ENCODE data around the gene CCDC180.

CCDC180 gene

GRCh38 chr9:97310896-97311295 is 3.4 kb downstream of the CCDC180 start:
- TF ChIP-seq FOXP2 (optimal IDR thresholded peaks at IDR 0.05; ENCODE audit: borderline replicate concordance, extremely low read depth, extremely low read length, insufficient read depth) (no peak), REST (IDR thresholded peaks at IDR 0.05; ENCODE audit: insufficient read depth in 1 of 2, low read depth in 2 of 2, low read length in 2 of 2) (no peak), SIN3A (IDR thresholded peaks at IDR 0.05; ENCODE audit: borderline replicate concordance, insufficient read depth, low read length) (no peak), TAF1 (IDR thresholded peaks at IDR 0.05; ENCODE audit: borderline replicate concordance, insufficient read depth, low read length) (no peak), POLR2AphosphoS5 (IDR thresholded peaks at IDR 0.05; ENCODE audit: low read depth, low read length) (no peak)

GRCh38 chr9:97311798-97312500 is 4.5 kb downstream of the CCDC180 start:
- no peak for TF ChIP-seq FOXP2 (optimal IDR thresholded peaks at IDR 0.05; ENCODE audit: borderline replicate concordance, extremely low read depth, extremely low read length, insufficient read depth)
- no peak for TF ChIP-seq REST (IDR thresholded peaks at IDR 0.05; ENCODE audit: insufficient read depth in 1 of 2, low read depth in 2 of 2, low read length in 2 of 2)
- TF ChIP-seq POLR2AphosphoS5 (IDR thresholded peaks at IDR 0.05; ENCODE audit: low read depth, low read length): no peak
- TF ChIP-seq TAF1 (IDR thresholded peaks at IDR 0.05; ENCODE audit: borderline replicate concordance, insufficient read depth, low read length): no peak
- no peak for TF ChIP-seq SIN3A (IDR thresholded peaks at IDR 0.05; ENCODE audit: borderline replicate concordance, insufficient read depth, low read length)

GRCh38 chr9:97312556-97312955 is 5.1 kb downstream of the CCDC180 start:
- no peak for TF ChIP-seq FOXP2 (optimal IDR thresholded peaks at IDR 0.05; ENCODE audit: borderline replicate concordance, extremely low read depth, extremely low read length, insufficient read depth)
- TF ChIP-seq REST (IDR thresholded peaks at IDR 0.05; ENCODE audit: insufficient read depth in 1 of 2, low read depth in 2 of 2, low read length in 2 of 2): no peak
- no peak for TF ChIP-seq POLR2AphosphoS5 (IDR thresholded peaks at IDR 0.05; ENCODE audit: low read depth, low read length)
- no peak for TF ChIP-seq TAF1 (IDR thresholded peaks at IDR 0.05; ENCODE audit: borderline replicate concordance, insufficient read depth, low read length)
- TF ChIP-seq SIN3A (IDR thresholded peaks at IDR 0.05; ENCODE audit: borderline replicate concordance, insufficient read depth, low read length): no peak

GRCh38 chr9:97313243-97313642 is 5.8 kb downstream of the CCDC180 start:
- TF ChIP-seq SIN3A (IDR thresholded peaks at IDR 0.05; ENCODE audit: borderline replicate concordance, insufficient read depth, low read length) (no peak), TAF1 (IDR thresholded peaks at IDR 0.05; ENCODE audit: borderline replicate concordance, insufficient read depth, low read length) (no peak), POLR2AphosphoS5 (IDR thresholded peaks at IDR 0.05; ENCODE audit: low read depth, low read length) (no peak), FOXP2 (optimal IDR thresholded peaks at IDR 0.05; ENCODE audit: borderline replicate concordance, extremely low read depth, extremely low read length, insufficient read depth) (no peak), REST (IDR thresholded peaks at IDR 0.05; ENCODE audit: insufficient read depth in 1 of 2, low read depth in 2 of 2, low read length in 2 of 2) (no peak)

All from PFSK-1 (cell line).